Right lobe of liver (tissue), 6 donors: Measurements from ENCODE around the gene GYG1. TPM values are rescaled to one million over a fixed set of nuclear protein-coding genes. Genes with fewer than 3 reads are reported as not detected.
A peak's percentile ranks its signal among the peaks of the same experiment; 100 is the strongest.

ENCODE experiments used
- ATAC-seq, 4 donors: fragments of 200-7000 bp; cut with Tn5 transposase; one replicate each; pipeline ENCODE4 v1.9.1; 2020; ENCODE audit warnings: mild to moderate bottlenecking in 4 of 4, moderate library complexity in 4 of 4
- DNase-seq, 3 donors: peaks; one replicate each; pipeline ENCODE4 v3.0.0-alpha.2; 2020
- H3K27ac ChIP-seq, 3 donors: fragments of 200-600 bp; one replicate each; pipeline ENCODE4 v1.8.0; 2022
- H3K27me3 ChIP-seq, 2 donors: fragments of 200-600 bp; one replicate each; pipeline ENCODE4 v1.8.0; 2022
- H3K36me3 ChIP-seq, 4 donors: fragments of 200-600 bp; sonication (generic) in 1 of 4; one replicate each; pipeline versions ENCODE4 v1.5.1 to v1.8.0; 2017 to 2022; ENCODE audit warnings: control low read depth in 1 of 4
- H3K4me1 ChIP-seq, 4 donors: fragments of 200-600 bp; sonication (generic) in 1 of 4; one replicate each; pipeline versions ENCODE4 v1.5.1 to v1.8.0; 2017 to 2022; ENCODE audit warnings: control low read depth in 1 of 4
- H3K4me3 ChIP-seq, 3 donors: fragments of 200-600 bp; one replicate each; pipeline ENCODE4 v1.8.0; 2022
- H3K9me3 ChIP-seq, 4 donors: fragments of 200-600 bp; sonication (generic) in 1 of 4; one replicate each; pipeline versions ENCODE4 v1.5.1 to v1.8.0; 2017 to 2022; ENCODE audit warnings: control low read depth in 1 of 4
- CTCF ChIP-seq, 4 donors: fragments of 200-600 bp in 3 of 4; fragments of 450-650 bp in 1 of 4; IDR thresholded peaks; one replicate each; pipeline versions ENCODE4 v1.5.1 to v1.8.0; 2016 to 2022; ENCODE audit warnings: antibody characterized with exemption in 4 of 4, mild to moderate bottlenecking in 2 of 4
- POLR2A ChIP-seq: fragments of 450-650 bp; IDR thresholded peaks from one replicate; pipeline ENCODE4 v1.6.1; 2017; ENCODE audit warnings: antibody characterized with exemption, mild to moderate bottlenecking
- WGBS: methylation state at CpG from one replicate; pipeline ENCODE4 v1.1.6; 2018; ENCODE audit warnings: low coverage, low lambda C conversion rate; ENCODE audit not compliant: insufficient coverage; ENCODE audit errors: missing lambda C conversion rate; 5-methylcytosine and 5-hydroxymethylcytosine counted together
- intact Hi-C, 2 donors: fragments of 100-400 bp; cut with DNase I; formaldehyde crosslinking; loops; one replicate each; pipeline versions ENCODE4 v1.11.2 to v1.14.1; 2022
- total RNA-seq, 6 experiments: library from RNA; depleted of rRNA in 2 of 6; stranded (reverse); fragments of >200 nt in 2 of 6; fragmentation: NEBNext Ultra II Directional in 3 of 6; extraction: Animal tissue kit (Norgen Biotek cat#: 25700) in 3 of 6; gene quantifications; one replicate each; pipeline versions ENCODE4 v1.1.0 to v1.2.4, GENCODE V29; 2016 to 2023
- donor health status: DM: no; HTN: yes; CAD: no.
- donor health status: DM: no; HTN: no; CAD: no.
- donor health status: DM: no; HTN: no; CAD: no.
- donor health status: DM: no; HTN: yes; CAD: no.
- donor health status: DM: no; HTN: yes; CAD: no.

The GYG1 gene
- total RNA-seq, 6 experiments from 2014 or later = 6.6 to 16.3 (median 10.3) TPM

GRCh38 chr3:148962513-148962912, 28.8 kb upstream of the GYG1 start:
- TF ChIP-seq POLR2A (no peak), CTCF (IDR thresholded peaks at IDR 0.05) (no peak)
- no CpG with 5 or more reads among the region's 1 CpG for WGBS
- DNase-seq (no peak), ATAC-seq (peak; percentile 40 to 80 (median 57))
- Histone ChIP-seq H3K9me3 (no peaks in the 10 kb centered on the region), H3K4me3 (no peak overlapping the region), H3K4me1 (no peaks in the 10 kb centered on the region), H3K27ac (no peak overlapping the region), H3K36me3 (no peaks in the 10 kb centered on the region), H3K27me3 (no peaks in the 10 kb centered on the region)
- intact Hi-C loops = no loop called here

- H3K9me3 ChIP-seq = no peaks in the 10 kb centered on the region
- DNase-seq (no peak), ATAC-seq (no peak)
- 89% methylated on average over 3 of the region's 3 CpGs for WGBS
- H3K27ac ChIP-seq = no peak overlapping the region
- no peak overlapping the region for H3K4me3 ChIP-seq
- no peaks in the 10 kb centered on the region for H3K27me3 ChIP-seq
- H3K36me3 ChIP-seq = no peaks in the 10 kb centered on the region
- TF ChIP-seq POLR2A (no peak), CTCF (IDR thresholded peaks at IDR 0.05) (no peak)
- no peaks in the 10 kb centered on the region for H3K4me1 ChIP-seq
- intact Hi-C loops = no loop called here
Measured at GRCh38 chr3:148964809-148965208, 26.5 kb upstream of the GYG1 start.

GRCh38 chr3:148968321-148968720, 23.0 kb upstream of the GYG1 start:
- H3K27me3 ChIP-seq = no peaks in the 10 kb centered on the region
- H3K27ac ChIP-seq = no peak overlapping the region
- ATAC-seq (no peak), DNase-seq (no peak)
- no peak overlapping the region for H3K4me3 ChIP-seq
- H3K36me3 ChIP-seq = no peaks in the 10 kb centered on the region
- WGBS = 77% methylated on average over 1 of the region's 1 CpG
- no peaks in the 10 kb centered on the region for H3K4me1 ChIP-seq
- TF ChIP-seq CTCF (IDR thresholded peaks at IDR 0.05) = no peak
- no peak for TF ChIP-seq POLR2A
- H3K9me3 ChIP-seq = no peaks in the 10 kb centered on the region
- intact Hi-C loops = no loop called here

- whole genome bisulfite sequencing = 92% methylated on average over 7 of the region's 7 CpGs
- peaks cover 0 to 7% (median 2%) of the 10 kb centered on the region in 4 donors for H3K4me1 ChIP-seq
- no peaks in the 10 kb centered on the region for H3K27me3 ChIP-seq
- TF ChIP-seq POLR2A (no peak), CTCF (IDR thresholded peaks at IDR 0.05) (no peak)
- intact Hi-C loops = no loop called here
- no peak overlapping the region for H3K27ac ChIP-seq
- no peak overlapping the region for H3K4me3 ChIP-seq
- no peak for ATAC-seq
- DNase-seq = no peak
- no peaks in the 10 kb centered on the region for H3K9me3 ChIP-seq
- no peaks in the 10 kb centered on the region for H3K36me3 ChIP-seq
Measured at GRCh38 chr3:148970271-148970670, 21.1 kb upstream of the GYG1 start.
